Stimulated activated CD4-positive, alpha-beta T cell treated with anti-CD3 and anti-CD28 coated beads, Interleukin-2, amount 100 ng/mL, for 48 hours (primary cell): ENCODE data around the gene PEPD.

Experiments
- DNase-seq, 2 donors: peaks; one replicate each; pipeline ENCODE4 v3.0.0-alpha.2; 2020

PEPD gene

GRCh38 chr19:33403973-33404304 lies 117.7 kb downstream of the PEPD start:
- DNase-seq: no peak

- DNase-seq: no peak
Observed at GRCh38 chr19:33403221-33403972, 118.2 kb downstream of the PEPD start.

GRCh38 chr19:33402421-33403220 lies 119.0 kb downstream of the PEPD start:
- DNase-seq: no peak

GRCh38 chr19:33401683-33402420 lies 119.7 kb downstream of the PEPD start:
- DNase-seq: no peak

- no peak for DNase-seq
Observed at GRCh38 chr19:33400856-33401682, 120.5 kb downstream of the PEPD start.

GRCh38 chr19:33399745-33400681 lies 121.6 kb downstream of the PEPD start:
- no peak for DNase-seq

GRCh38 chr19:33399081-33399744 lies 122.4 kb downstream of the PEPD start:
- DNase-seq: no peak

GRCh38 chr19:33398361-33399060 lies 123.1 kb downstream of the PEPD start:
- DNase-seq: no peak

- no peak for DNase-seq
Observed at GRCh38 chr19:33397536-33398360, 123.8 kb downstream of the PEPD start.

- DNase-seq: no peak
Observed at GRCh38 chr19:33396701-33397535, 124.7 kb downstream of the PEPD start.

- no peak for DNase-seq
Observed at GRCh38 chr19:33395561-33396550, 125.7 kb downstream of the PEPD start.

- no peak for DNase-seq
Observed at GRCh38 chr19:33394723-33395560, 126.6 kb downstream of the PEPD start.

GRCh38 chr19:33394006-33394722 lies 127.4 kb downstream of the PEPD start:
- no peak for DNase-seq

- no peak for DNase-seq
Observed at GRCh38 chr19:33393286-33394005, 128.1 kb downstream of the PEPD start.
